Keratinocyte (primary cell): Measurements from ENCODE around the gene ARL15. TPM values are rescaled to one million over a fixed set of nuclear protein-coding genes. Genes with fewer than 3 reads are reported as not detected.

Source experiments
- DNase-seq: peaks from one replicate; pipeline ENCODE4 v3.0.0-alpha.2; 2011; ENCODE audit warnings: low read depth, missing footprints, low spot score
- FAIRE-seq: peaks from 2 replicates; lab custom pipeline; 2011; peaks lifted over from hg19 to GRCh38; lab: Jason Lieb, UNC
- H2AFZ ChIP-seq: 2 replicates; pipeline ENCODE4 v1.6.0; 2012; ENCODE audit warnings: low read length, control low read depth, inconsistent platforms; ENCODE audit not compliant: control insufficient read depth
- H3K27ac ChIP-seq: 2 replicates; pipeline ENCODE4 v1.5.1; 2011; ENCODE audit warnings: low read length; ENCODE audit not compliant: control insufficient read depth, insufficient read depth
- H3K27me3 ChIP-seq: 3 replicates; pipeline ENCODE4 v1.6.0; 2011; ENCODE audit warnings: low read length; ENCODE audit not compliant: control insufficient read depth, insufficient read depth; ENCODE audit errors: extremely low read depth
- H3K36me3 ChIP-seq, 2 experiments: 2 replicates in 1 of 2; 3 replicates in 1 of 2; pipeline ENCODE4 v1.5.1; 2011; ENCODE audit warnings: low read length in 2 of 2, mild to moderate bottlenecking in 1 of 2; ENCODE audit not compliant: control insufficient read depth in 2 of 2, insufficient read depth in 2 of 2; ENCODE audit errors: extremely low read depth in 1 of 2
- H3K4me1 ChIP-seq: 3 replicates; pipeline ENCODE4 v1.5.1; 2011; ENCODE audit warnings: low read length; ENCODE audit not compliant: control insufficient read depth, insufficient read depth; ENCODE audit errors: extremely low read depth
- H3K4me2 ChIP-seq: 3 replicates; pipeline ENCODE4 v1.6.0; 2011; ENCODE audit warnings: low read depth, low read length; ENCODE audit not compliant: control insufficient read depth, insufficient read depth; ENCODE audit errors: extremely low read depth
- H3K4me3 ChIP-seq, 3 experiments: fragments of 200-600 bp in 1 of 3; sonication (generic) in 1 of 3; 2 replicates in 2 of 3; 3 replicates in 1 of 3; pipeline ENCODE4 v1.5.1; 2011 to 2016; ENCODE audit warnings: low read length in 3 of 3, mild to moderate bottlenecking in 3 of 3, control low read depth in 2 of 3, inconsistent platforms in 1 of 3, low read depth in 1 of 3, mixed read lengths in 1 of 3, mixed run types in 1 of 3, moderate library complexity in 1 of 3; ENCODE audit not compliant: control insufficient read depth in 2 of 3, insufficient read depth in 2 of 3; ENCODE audit errors: extremely low read depth in 1 of 3
- H3K79me2 ChIP-seq: 2 replicates; pipeline ENCODE4 v1.6.0; 2012; ENCODE audit warnings: low read length; ENCODE audit not compliant: control insufficient read depth, insufficient read depth
- H3K9ac ChIP-seq: 3 replicates; pipeline ENCODE4 v1.6.0; 2011; ENCODE audit warnings: low read length; ENCODE audit not compliant: control insufficient read depth, insufficient read depth; ENCODE audit errors: extremely low read depth
- H3K9me1 ChIP-seq: 3 replicates; pipeline ENCODE4 v1.6.0; 2011; ENCODE audit warnings: low read length; ENCODE audit not compliant: control insufficient read depth, insufficient read depth; ENCODE audit errors: extremely low read depth
- H3K9me3 ChIP-seq: 2 replicates; pipeline ENCODE4 v1.5.1; 2012; ENCODE audit warnings: low read depth, low read length; ENCODE audit not compliant: control insufficient read depth
- H4K20me1 ChIP-seq: 3 replicates; pipeline ENCODE4 v1.6.0; 2011; ENCODE audit warnings: low read length; ENCODE audit not compliant: control insufficient read depth, insufficient read depth; ENCODE audit errors: extremely low read depth
- CTCF ChIP-seq, 3 experiments: IDR thresholded peaks in 1 of 3; conservative IDR thresholded peaks in 1 of 3; optimal IDR thresholded peaks in 1 of 3; 2 replicates in 2 of 3; 3 replicates in 1 of 3; pipeline versions ENCODE3 to v1.5.1; 2011; ENCODE audit warnings: low read length in 3 of 3, mild to moderate bottlenecking in 3 of 3, moderate library complexity in 2 of 3, control low read depth in 1 of 3, inconsistent platforms in 1 of 3; ENCODE audit not compliant: insufficient read depth in 2 of 3; ENCODE audit errors: extremely low read depth in 1 of 3
- EZH2 ChIP-seq: IDR thresholded peaks from one replicate; pipeline ENCODE4 v1.6.1; 2012; ENCODE audit warnings: inconsistent platforms, mild to moderate bottlenecking, low read length, moderate library complexity
- dilution Hi-C: fragments of 300-500 bp; cut with MboI; formaldehyde crosslinking; loops from one replicate; pipeline ENCODE4 v1.7.0; 2020; ENCODE audit warnings: low sequenced_read_pairs; ENCODE audit not compliant: extremely low pct_ligation_motif_present
- polyA plus RNA-seq, 5 experiments: library from polyadenylated mRNA; depleted of rRNA in 3 of 5; stranded (reverse) in 3 of 5; stranded (forward) in 1 of 5; unstranded in 1 of 5; fragments of >200 nt; gene quantifications; 1 replicate in 1 of 5; 2 replicates in 3 of 5; 3 replicates in 1 of 5; pipeline versions ENCODE4 v1.2.1 to v1.2.3, GENCODE V29; 2011 to 2012; ENCODE audit warnings: missing spikeins in 2 of 5, low read depth in 1 of 5, low replicate concordance in 1 of 5

The ARL15 gene
- polyA plus RNA-seq, 1 donor (not counting 4 experiments of a cell fraction or from before 2014, with no cell fraction given): 19.7 TPM

GRCh38 chr5:54037205-54037604, 273.2 kb downstream of the ARL15 start:
- Histone ChIP-seq H3K79me2 (no peaks in the 10 kb centered on the region), H3K36me3 (no peaks in the 10 kb centered on the region), H3K4me1 (no peaks in the 10 kb centered on the region), H4K20me1 (no peaks in the 10 kb centered on the region), H3K9me1 (no peaks in the 10 kb centered on the region), H3K27me3 (no peaks in the 10 kb centered on the region), H3K4me3 (no peak overlapping the region), H3K27ac (no peak overlapping the region), H3K9ac (no peak overlapping the region), H2AFZ (no peak overlapping the region), H3K9me3 (no peaks in the 10 kb centered on the region), H3K4me2 (no peak overlapping the region)
- dilution Hi-C loops: no loop called here
- FAIRE-seq: no peak
- no peak for TF ChIP-seq EZH2
- no peak for TF ChIP-seq CTCF (optimal IDR thresholded peaks at IDR 0.05 in 1 of 3, IDR thresholded peaks at IDR 0.05 in 1 of 3, conservative IDR thresholded peaks at IDR 0.05 in 1 of 3; ENCODE audit: extremely low read depth in 1 of 3, insufficient read depth in 2 of 3, low read length in 3 of 3)
- no peak for DNase-seq

- no peak overlapping the region for H3K27ac ChIP-seq
- no peak for TF ChIP-seq EZH2
- no peak for TF ChIP-seq CTCF (optimal IDR thresholded peaks at IDR 0.05 in 1 of 3, IDR thresholded peaks at IDR 0.05 in 1 of 3, conservative IDR thresholded peaks at IDR 0.05 in 1 of 3; ENCODE audit: extremely low read depth in 1 of 3, insufficient read depth in 2 of 3, low read length in 3 of 3)
- H3K9me3 ChIP-seq: no peaks in the 10 kb centered on the region
- DNase-seq (no peak), FAIRE-seq (no peak)
- dilution Hi-C loops: no loop called here
- H3K9ac ChIP-seq: no peak overlapping the region
- H3K27me3 ChIP-seq: no peaks in the 10 kb centered on the region
- H3K4me3 ChIP-seq: no peak overlapping the region
- H2AFZ ChIP-seq: no peak overlapping the region
- H4K20me1 ChIP-seq: no peaks in the 10 kb centered on the region
- H3K9me1 ChIP-seq: no peaks in the 10 kb centered on the region
- no peaks in the 10 kb centered on the region for H3K36me3 ChIP-seq
- H3K4me2 ChIP-seq: no peak overlapping the region
- no peaks in the 10 kb centered on the region for H3K79me2 ChIP-seq
- H3K4me1 ChIP-seq: no peaks in the 10 kb centered on the region
Observed at GRCh38 chr5:54030981-54031380, 279.4 kb downstream of the ARL15 start.
